CD14-positive monocyte (primary cell): ENCODE measurements around the gene TNFRSF13B. TPM values are rescaled to one million over a fixed set of nuclear protein-coding genes. Genes with fewer than 3 reads are reported as not detected.

ENCODE experiments used
- DNase-seq, 3 donors: peaks; one replicate each; pipeline ENCODE4 v3.0.0-alpha.2; 2011 to 2022
- H2AFZ ChIP-seq: 2 replicates; pipeline ENCODE4 v1.6.0; 2012; ENCODE audit warnings: mild to moderate bottlenecking, low read depth, low read length, inconsistent platforms; ENCODE audit not compliant: insufficient read depth, poor library complexity, severe bottlenecking
- H3K27ac ChIP-seq, 2 donors: 1 replicate in 1 of 2; 2 replicates in 1 of 2; pipeline ENCODE4 v1.5.1; 2012 to 2013; ENCODE audit warnings: low read length in 2 of 2, control low read depth in 1 of 2, inconsistent platforms in 1 of 2, low read depth in 1 of 2, mild to moderate bottlenecking in 1 of 2
- H3K27me3 ChIP-seq, 2 donors: one replicate each; pipeline versions ENCODE4 v1.6.0 to v1.6.1; 2011 to 2013; ENCODE audit warnings: low read length in 2 of 2; ENCODE audit not compliant: control insufficient read depth in 2 of 2, insufficient read depth in 2 of 2
- H3K36me3 ChIP-seq, 2 donors: replicated peaks in 1 of 2; 1 replicate in 1 of 2; 2 replicates in 1 of 2; pipeline versions ENCODE4 v1.5.1 to v1.6.1; 2012 to 2013; ENCODE audit warnings: low read length in 2 of 2, control low read depth in 1 of 2, inconsistent platforms in 1 of 2, mild to moderate bottlenecking in 1 of 2; ENCODE audit not compliant: insufficient read depth in 2 of 2, control insufficient read depth in 1 of 2
- H3K4me1 ChIP-seq, 2 donors: 1 replicate in 1 of 2; 2 replicates in 1 of 2; pipeline versions ENCODE4 v1.5.1 to v1.6.1; 2012 to 2013; ENCODE audit warnings: low read length in 2 of 2, control low read depth in 1 of 2, inconsistent platforms in 1 of 2, mild to moderate bottlenecking in 1 of 2, moderate library complexity in 1 of 2; ENCODE audit not compliant: insufficient read depth in 2 of 2, control insufficient read depth in 1 of 2
- H3K4me2 ChIP-seq: replicated peaks from 2 replicates; pipeline ENCODE3; 2012; ENCODE audit warnings: low read length, moderate library complexity, mild to moderate bottlenecking; ENCODE audit not compliant: poor library complexity, severe bottlenecking; ENCODE audit errors: extremely low read depth
- H3K4me3 ChIP-seq, 3 experiments: fragments of 200-600 bp in 1 of 3; sonication (generic) in 1 of 3; replicated peaks in 1 of 3; 1 replicate in 2 of 3; 2 replicates in 1 of 3; pipeline ENCODE4 v1.5.1; 2011 to 2013; ENCODE audit warnings: low read length in 3 of 3, mild to moderate bottlenecking in 3 of 3, control low read depth in 2 of 3, low read depth in 2 of 3, inconsistent platforms in 1 of 3, moderate library complexity in 1 of 3
- H3K79me2 ChIP-seq: 2 replicates; pipeline ENCODE4 v1.6.0; 2012; ENCODE audit warnings: mild to moderate bottlenecking, control low read depth, inconsistent platforms, low read length, moderate library complexity; ENCODE audit not compliant: insufficient read depth
- H3K9ac ChIP-seq: 2 replicates; pipeline ENCODE4 v1.6.0; 2017; ENCODE audit warnings: low read length, mild to moderate bottlenecking; ENCODE audit not compliant: insufficient read depth, poor library complexity, severe bottlenecking
- H3K9me3 ChIP-seq, 2 donors: replicated peaks in 1 of 2; 1 replicate in 1 of 2; 2 replicates in 1 of 2; pipeline versions ENCODE4 v1.5.1 to v1.6.1; 2012 to 2013; ENCODE audit warnings: low read length in 2 of 2, control low read depth in 1 of 2; ENCODE audit not compliant: control insufficient read depth in 1 of 2, insufficient read depth in 1 of 2
- H4K20me1 ChIP-seq: 2 replicates; pipeline ENCODE4 v1.6.0; 2012; ENCODE audit warnings: mild to moderate bottlenecking, low read length, control low read depth, moderate library complexity; ENCODE audit not compliant: insufficient read depth
- H3K27ac Mint-ChIP-seq, 7 donors: one replicate each; pipeline ENCODE4 v1.8.0; 2020; ENCODE audit warnings: mild to moderate bottlenecking in 7 of 7, mixed read lengths in 7 of 7, moderate library complexity in 6 of 7, inconsistent platforms in 2 of 7
- H3K27me3 Mint-ChIP-seq, 3 donors: one replicate each; pipeline ENCODE4 v1.8.0; 2021 to 2022; ENCODE audit warnings: low read depth in 3 of 3, mild to moderate bottlenecking in 3 of 3, mixed read lengths in 3 of 3, moderate library complexity in 3 of 3, inconsistent platforms in 1 of 3
- H3K36me3 Mint-ChIP-seq, 2 donors: one replicate each; pipeline ENCODE4 v1.8.0; 2020; ENCODE audit warnings: mixed read lengths in 2 of 2, inconsistent platforms in 1 of 2, mild to moderate bottlenecking in 1 of 2
- H3K4me1 Mint-ChIP-seq: one replicate; pipeline ENCODE4 v1.8.0; 2020; ENCODE audit warnings: mild to moderate bottlenecking, mixed read lengths
- H3K4me3 Mint-ChIP-seq, 2 donors: one replicate each; pipeline ENCODE4 v1.8.0; 2020; ENCODE audit warnings: mild to moderate bottlenecking in 2 of 2, mixed read lengths in 2 of 2, moderate library complexity in 1 of 2
- H3K9me3 Mint-ChIP-seq, 7 donors: one replicate each; pipeline ENCODE4 v1.8.0; 2020 to 2022; ENCODE audit warnings: mixed read lengths in 7 of 7, mild to moderate bottlenecking in 6 of 7, moderate library complexity in 6 of 7, inconsistent platforms in 2 of 7
- WGBS: methylation state at CpG from one replicate; pipeline ENCODE4 v1.1.5; 2013; ENCODE audit warnings: missing lambda C conversion rate; ENCODE audit not compliant: insufficient coverage; 5-methylcytosine and 5-hydroxymethylcytosine counted together
- intact Hi-C, 2 donors: fragments of 100-400 bp; cut with micrococcal nuclease; formaldehyde crosslinking; loops; one replicate each; pipeline versions ENCODE4 v1.15.0 to v1.15.1; 2023
- polyA plus RNA-seq, 3 donors: library from polyadenylated mRNA; depleted of rRNA in 1 of 3; unstranded in 2 of 3; stranded (reverse) in 1 of 3; fragments of 300-500 nt in 2 of 3; fragments of >200 nt in 1 of 3; fragmentation: Illumina TruSeq in 2 of 3; gene quantifications; 1 replicate in 2 of 3; 2 replicates in 1 of 3; pipeline ENCODE4 v1.2.3, GENCODE V29; 2012 to 2021
- TF ChIP-seq, protein P1 (sequence below): fragments of 200-600 bp; IDR thresholded peaks from one replicate; pipeline ENCODE4 v1.8.0; 2022; ENCODE audit warnings: antibody characterized with exemption, mild to moderate bottlenecking

TNFRSF13B gene
- polyA plus RNA-seq, 3 donors = 0.21 to 0.47 TPM; not detected in 1

DNA sequence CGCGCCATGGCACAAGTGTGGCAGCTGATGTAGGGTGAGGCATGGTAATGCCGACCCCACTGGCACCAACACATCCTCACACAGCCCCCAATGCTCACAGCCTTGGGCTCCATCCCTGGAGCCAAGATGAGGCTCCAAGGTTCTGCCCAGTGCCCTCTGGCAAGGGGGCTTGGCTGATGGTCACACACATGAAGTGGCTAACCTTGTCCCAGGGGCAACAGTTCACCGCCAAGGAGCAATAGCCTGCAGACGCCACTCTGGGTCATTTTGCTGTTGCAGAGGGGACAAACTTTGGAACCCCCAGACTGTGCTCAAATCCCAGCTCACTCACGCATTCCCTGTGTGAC is 26.8 kb downstream of the TNFRSF13B start:
- TF ChIP-seq, protein P1, sequence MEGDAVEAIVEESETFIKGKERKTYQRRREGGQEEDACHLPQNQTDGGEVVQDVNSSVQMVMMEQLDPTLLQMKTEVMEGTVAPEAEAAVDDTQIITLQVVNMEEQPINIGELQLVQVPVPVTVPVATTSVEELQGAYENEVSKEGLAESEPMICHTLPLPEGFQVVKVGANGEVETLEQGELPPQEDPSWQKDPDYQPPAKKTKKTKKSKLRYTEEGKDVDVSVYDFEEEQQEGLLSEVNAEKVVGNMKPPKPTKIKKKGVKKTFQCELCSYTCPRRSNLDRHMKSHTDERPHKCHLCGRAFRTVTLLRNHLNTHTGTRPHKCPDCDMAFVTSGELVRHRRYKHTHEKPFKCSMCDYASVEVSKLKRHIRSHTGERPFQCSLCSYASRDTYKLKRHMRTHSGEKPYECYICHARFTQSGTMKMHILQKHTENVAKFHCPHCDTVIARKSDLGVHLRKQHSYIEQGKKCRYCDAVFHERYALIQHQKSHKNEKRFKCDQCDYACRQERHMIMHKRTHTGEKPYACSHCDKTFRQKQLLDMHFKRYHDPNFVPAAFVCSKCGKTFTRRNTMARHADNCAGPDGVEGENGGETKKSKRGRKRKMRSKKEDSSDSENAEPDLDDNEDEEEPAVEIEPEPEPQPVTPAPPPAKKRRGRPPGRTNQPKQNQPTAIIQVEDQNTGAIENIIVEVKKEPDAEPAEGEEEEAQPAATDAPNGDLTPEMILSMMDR = no peak
- Mint-ChIP-seq H3K4me3 (no peak overlapping the region), H3K27ac (peak overlapping the region in 1 of 7 donors; percentile 47), H3K9me3 (peaks cover 4 to 18% (median 17%) of the 10 kb centered on the region in 7 donors), H3K36me3 (no peaks in the 10 kb centered on the region), H3K27me3 (peaks cover 2 to 9% (median 3%) of the 10 kb centered on the region in 3 donors), H3K4me1 (no peaks in the 10 kb centered on the region)
- Histone ChIP-seq H4K20me1 (no peaks in the 10 kb centered on the region), H3K27ac (no peak overlapping the region), H3K4me3 (no peak overlapping the region), H3K9me3 (peaks cover 11 to 15% of the 10 kb centered on the region in 2 donors), H2AFZ (no peak overlapping the region), H3K36me3 (no peaks in the 10 kb centered on the region), H3K4me2 (no peak overlapping the region), H3K4me1 (no peaks in the 10 kb centered on the region), H3K27me3 (no peaks in the 10 kb centered on the region), H3K79me2 (no peaks in the 10 kb centered on the region), H3K9ac (no peak overlapping the region)
- intact Hi-C loops = no loop called here
- DNase-seq = peak in 1 of 3 donors; percentile 1
- WGBS = 96% methylated on average over 3 of the region's 6 CpGs

DNA sequence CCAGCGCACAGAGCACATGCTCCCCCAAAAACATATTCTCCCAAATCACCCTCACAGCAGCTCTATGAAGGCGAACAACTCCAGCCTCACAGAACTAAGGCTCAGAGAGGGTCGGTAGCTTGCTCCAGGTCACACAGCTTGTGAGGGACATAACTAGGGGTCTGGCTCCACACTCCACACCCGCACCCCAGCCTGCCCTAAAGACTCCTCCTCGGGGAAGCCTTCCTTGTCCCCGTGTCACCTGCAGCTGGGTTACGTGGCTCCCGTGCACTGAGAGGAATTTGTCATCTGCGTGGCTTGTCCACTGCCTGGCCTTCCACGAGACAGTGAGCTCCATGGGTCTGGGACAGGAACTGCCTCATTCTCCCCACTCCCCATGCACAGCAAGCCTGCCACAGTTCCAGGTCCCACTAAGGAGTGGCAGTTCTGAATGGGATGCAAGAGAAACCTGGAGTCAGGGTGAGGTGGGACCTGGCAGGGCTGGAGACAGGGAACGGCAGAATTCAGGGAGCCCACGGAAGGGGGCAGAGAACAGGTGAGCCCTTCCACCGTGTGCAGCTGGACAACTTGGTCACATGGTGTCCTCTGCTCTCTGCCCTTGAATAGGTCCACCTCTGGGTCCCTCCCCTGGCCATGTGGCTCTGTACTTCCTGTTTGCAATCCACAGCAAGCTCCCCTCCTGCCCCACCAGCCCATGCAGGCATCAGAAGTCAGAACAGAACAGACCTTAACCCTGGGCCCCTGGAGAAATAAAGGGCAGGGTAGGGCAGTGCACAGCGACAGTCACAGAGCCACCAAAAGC is 27.4 kb downstream of the TNFRSF13B start:
- intact Hi-C loops = no loop called here
- H3K4me2 ChIP-seq = no peak overlapping the region
- peaks cover 9 to 11% of the 10 kb centered on the region in 2 donors for H3K9me3 ChIP-seq
- DNase-seq = peak in 1 of 3 donors; percentile 2
- H3K79me2 ChIP-seq = no peaks in the 10 kb centered on the region
- Mint-ChIP-seq H3K27me3 (peaks cover 2 to 9% (median 3%) of the 10 kb centered on the region in 3 donors), H3K9me3 (peaks cover 4 to 15% (median 13%) of the 10 kb centered on the region in 7 donors), H3K27ac (peak overlapping the region in 1 of 7 donors; percentile 47), H3K4me3 (no peak overlapping the region), H3K36me3 (no peaks in the 10 kb centered on the region), H3K4me1 (no peaks in the 10 kb centered on the region)
- TF ChIP-seq, protein P1 = no peak
- no peak overlapping the region for H2AFZ ChIP-seq
- WGBS = 78% methylated on average over 9 of the region's 14 CpGs
- no peak overlapping the region for H3K27ac ChIP-seq
- no peaks in the 10 kb centered on the region for H4K20me1 ChIP-seq
- H3K9ac ChIP-seq = no peak overlapping the region
- no peak overlapping the region for H3K4me3 ChIP-seq
- no peaks in the 10 kb centered on the region for H3K36me3 ChIP-seq
- H3K4me1 ChIP-seq = no peaks in the 10 kb centered on the region
- no peaks in the 10 kb centered on the region for H3K27me3 ChIP-seq
